Brain microvascular endothelial cell (primary cell): ENCODE measurements around the gene ANKAR.
A peak's percentile ranks its signal among the peaks of the same experiment; 100 is the strongest.

Source experiments
- DNase-seq: peaks from one replicate; pipeline ENCODE4 v3.0.0-alpha.2; 2020
- H3K27ac ChIP-seq: fragments of 250-450 bp; sonication (Bioruptor Pico); 2 replicates; pipeline ENCODE4 v1.5.1; 2020; ENCODE audit warnings: mild to moderate bottlenecking, moderate library complexity
- H3K27me3 ChIP-seq: fragments of 250-450 bp; sonication (Bioruptor Pico); replicated peaks from 2 replicates; pipeline ENCODE4 v1.5.1; 2020; ENCODE audit warnings: mild to moderate bottlenecking
- H3K36me3 ChIP-seq: fragments of 250-450 bp; sonication (Bioruptor Pico); replicated peaks from 2 replicates; pipeline ENCODE4 v1.5.1; 2020; ENCODE audit warnings: mild to moderate bottlenecking
- H3K4me3 ChIP-seq: 2 replicates; pipeline ENCODE4 v1.5.1; 2011; ENCODE audit warnings: low read depth, mild to moderate bottlenecking, control low read depth, low read length, moderate library complexity
- in situ Hi-C: cut with HindIII; loops from 2 replicates; pipeline ENCODE4 v1.10.0; 2017; ENCODE audit warnings: low sequenced_read_pairs, low pct_ligation_motif_present
- TF ChIP-seq, protein P1 (sequence below): IDR thresholded peaks from 2 replicates; pipeline ENCODE4 v1.5.1; 2011; ENCODE audit warnings: low read depth, mild to moderate bottlenecking, moderate library complexity, low read length, control low read depth, inconsistent platforms; ENCODE audit errors: missing control alignments

Gene ANKAR

DNA sequence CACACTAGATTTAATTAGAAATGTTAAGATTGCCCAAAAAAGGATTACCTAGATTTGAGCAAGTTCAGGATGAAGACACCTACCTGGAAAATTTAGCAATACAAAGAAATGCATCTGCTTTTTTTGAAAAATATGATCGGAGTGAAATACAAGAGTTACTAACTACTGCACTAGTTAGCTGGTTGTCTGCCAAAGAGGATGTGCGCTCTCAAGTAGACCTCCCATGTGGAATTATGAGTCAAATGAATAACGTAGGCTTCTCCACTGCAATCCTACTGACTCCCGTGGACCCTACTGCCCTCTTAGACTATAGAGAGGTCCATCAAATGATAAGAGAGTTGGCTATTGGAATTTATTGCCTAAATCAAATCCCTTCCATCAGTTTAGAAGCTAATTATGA lies 2.0 kb downstream of the ANKAR start:
- peak; percentile 49 for DNase-seq
- H3K4me3 ChIP-seq = no peak overlapping the region
- no peaks in the 10 kb centered on the region for H3K27me3 ChIP-seq
- TF ChIP-seq, protein P1, sequence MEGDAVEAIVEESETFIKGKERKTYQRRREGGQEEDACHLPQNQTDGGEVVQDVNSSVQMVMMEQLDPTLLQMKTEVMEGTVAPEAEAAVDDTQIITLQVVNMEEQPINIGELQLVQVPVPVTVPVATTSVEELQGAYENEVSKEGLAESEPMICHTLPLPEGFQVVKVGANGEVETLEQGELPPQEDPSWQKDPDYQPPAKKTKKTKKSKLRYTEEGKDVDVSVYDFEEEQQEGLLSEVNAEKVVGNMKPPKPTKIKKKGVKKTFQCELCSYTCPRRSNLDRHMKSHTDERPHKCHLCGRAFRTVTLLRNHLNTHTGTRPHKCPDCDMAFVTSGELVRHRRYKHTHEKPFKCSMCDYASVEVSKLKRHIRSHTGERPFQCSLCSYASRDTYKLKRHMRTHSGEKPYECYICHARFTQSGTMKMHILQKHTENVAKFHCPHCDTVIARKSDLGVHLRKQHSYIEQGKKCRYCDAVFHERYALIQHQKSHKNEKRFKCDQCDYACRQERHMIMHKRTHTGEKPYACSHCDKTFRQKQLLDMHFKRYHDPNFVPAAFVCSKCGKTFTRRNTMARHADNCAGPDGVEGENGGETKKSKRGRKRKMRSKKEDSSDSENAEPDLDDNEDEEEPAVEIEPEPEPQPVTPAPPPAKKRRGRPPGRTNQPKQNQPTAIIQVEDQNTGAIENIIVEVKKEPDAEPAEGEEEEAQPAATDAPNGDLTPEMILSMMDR = no peak
- in situ Hi-C loops = no loop called here
- no peak overlapping the region for H3K27ac ChIP-seq
- peaks cover 2% of the 10 kb centered on the region for H3K36me3 ChIP-seq

DNA sequence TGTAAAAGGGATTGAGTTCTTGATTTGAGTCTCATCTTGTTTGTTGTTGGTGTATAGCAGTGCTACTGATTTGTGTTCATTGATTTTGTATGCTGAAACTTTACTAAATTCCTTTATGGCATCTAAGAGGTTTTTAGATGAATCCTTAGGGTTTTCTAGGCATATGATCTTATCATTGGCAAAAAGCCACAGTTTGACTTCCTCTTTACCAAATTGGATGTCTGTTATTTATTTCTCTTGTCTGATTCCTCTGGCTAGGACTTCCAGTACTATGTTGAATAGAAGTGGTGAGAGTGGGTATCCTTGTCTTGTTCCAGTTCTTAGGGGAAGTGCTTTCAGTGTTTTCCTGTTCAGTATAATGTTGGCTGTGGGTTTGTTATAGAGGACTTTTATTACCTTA lies 4.8 kb downstream of the ANKAR start:
- no peaks in the 10 kb centered on the region for H3K36me3 ChIP-seq
- H3K27me3 ChIP-seq = no peaks in the 10 kb centered on the region
- no peak overlapping the region for H3K27ac ChIP-seq
- in situ Hi-C loops = no loop called here
- TF ChIP-seq, protein P1 = no peak
- H3K4me3 ChIP-seq = no peak overlapping the region
- DNase-seq = no peak

DNA sequence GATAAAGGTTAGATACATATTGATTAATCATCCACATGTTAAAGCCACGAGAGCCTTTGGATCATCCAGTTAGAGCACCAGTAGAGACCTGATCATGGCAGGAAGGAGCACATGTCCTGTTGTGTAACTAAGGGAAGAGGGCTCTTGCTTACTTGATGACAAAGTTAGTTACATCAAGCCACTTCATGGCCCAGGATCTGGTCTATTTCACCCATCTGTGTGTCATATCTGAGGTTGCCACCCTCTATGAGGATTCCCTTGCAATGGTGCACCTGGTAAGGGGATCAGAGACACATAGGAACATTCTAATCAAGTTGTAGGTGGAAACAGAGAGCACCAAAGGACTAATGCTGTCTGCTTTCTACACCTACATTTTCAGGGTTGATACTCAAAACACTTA lies 6.7 kb downstream of the ANKAR start:
- H3K4me3 ChIP-seq = no peak overlapping the region

DNA sequence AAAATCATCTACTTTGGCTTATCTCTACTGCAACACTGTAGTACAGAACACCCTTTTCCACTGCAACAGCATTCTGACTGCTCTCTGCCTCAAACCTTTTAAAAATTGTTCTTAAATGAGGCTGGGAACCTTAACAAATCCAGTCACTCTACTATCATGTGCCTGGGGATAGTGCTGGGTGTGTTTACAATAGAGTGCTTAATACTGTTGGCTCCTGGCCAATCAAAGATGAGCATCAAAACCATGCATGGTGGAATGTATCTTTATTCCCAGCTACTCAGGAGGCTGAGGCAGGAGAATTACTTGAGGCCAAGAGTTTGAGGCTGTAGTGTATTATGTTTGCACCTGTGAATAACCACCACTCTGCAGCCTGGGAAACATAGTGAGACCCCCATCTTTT lies 7.4 kb downstream of the ANKAR start:
- Histone ChIP-seq H3K4me3 (no peak overlapping the region), H3K27ac (no peak overlapping the region), H3K27me3 (no peaks in the 10 kb centered on the region), H3K36me3 (no peaks in the 10 kb centered on the region)
- in situ Hi-C loops = no loop called here
- no peak for DNase-seq
- TF ChIP-seq, protein P1 = no peak

More for the DNA sequence above, 6.7 kb downstream of the ANKAR start:
- in situ Hi-C loops = no loop called here
- no peak for DNase-seq
- H3K36me3 ChIP-seq = no peaks in the 10 kb centered on the region
- H3K27ac ChIP-seq = no peak overlapping the region
- no peaks in the 10 kb centered on the region for H3K27me3 ChIP-seq
- TF ChIP-seq, protein P1 = no peak

DNA sequence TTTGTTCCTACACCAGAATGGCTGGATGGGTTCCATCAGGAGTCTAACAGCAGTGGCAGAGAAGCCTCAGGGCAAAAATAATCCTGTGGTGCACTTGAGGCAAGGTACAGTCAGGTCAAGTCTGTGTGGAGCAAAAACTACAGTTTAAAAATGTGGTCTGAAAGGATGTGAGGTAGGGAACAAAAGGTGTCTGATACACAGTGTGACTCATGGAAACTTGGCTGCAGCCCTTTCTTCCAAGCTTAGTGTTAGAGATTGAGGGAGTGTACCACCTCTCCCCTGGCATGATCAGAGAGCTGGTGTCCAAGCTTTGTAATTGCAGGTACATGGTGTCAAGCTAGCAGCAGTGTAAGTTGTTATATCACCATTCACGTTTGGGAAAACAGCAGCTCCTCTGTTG lies 8.9 kb downstream of the ANKAR start:
- Histone ChIP-seq H3K36me3 (no peaks in the 10 kb centered on the region), H3K4me3 (no peak overlapping the region), H3K27me3 (no peaks in the 10 kb centered on the region), H3K27ac (no peak overlapping the region)
- no peak for DNase-seq
- in situ Hi-C loops = no loop called here
- TF ChIP-seq, protein P1 = no peak

DNA sequence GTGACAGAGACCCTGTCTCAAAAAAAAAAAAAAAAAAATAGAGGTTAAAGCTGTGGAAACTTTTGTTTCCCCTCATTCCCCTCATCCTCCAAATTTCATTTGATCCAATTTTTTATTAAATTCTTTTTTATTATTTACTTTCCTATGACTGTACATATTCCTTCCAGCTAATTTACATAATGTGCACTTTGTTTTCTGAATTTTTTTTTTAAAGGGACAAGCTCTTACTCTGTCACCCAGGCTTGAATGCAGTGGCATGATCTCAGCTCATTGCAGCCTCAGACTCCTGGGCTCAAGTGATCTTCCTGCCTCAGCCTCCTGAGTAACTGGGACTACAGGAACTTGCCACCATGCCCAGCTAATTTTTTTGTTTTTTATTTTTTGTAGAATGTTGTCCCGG lies 10.3 kb downstream of the ANKAR start:
- TF ChIP-seq, protein P1 = no peak
- H3K4me3 ChIP-seq = no peak overlapping the region
- no peak for DNase-seq
- no peaks in the 10 kb centered on the region for H3K36me3 ChIP-seq
- H3K27ac ChIP-seq = no peak overlapping the region
- in situ Hi-C loops = no loop called here
- no peaks in the 10 kb centered on the region for H3K27me3 ChIP-seq
